GM19467 (cell line): Measurements from ENCODE around the gene FANK1.
"Not testable (repeated sequence)": the region's sequence is repeated elsewhere in the genome, so short reads cannot be mapped to it uniquely, and the experiment has no call there.

ENCODE experiments used
- ATAC-seq: cut with Tn5 transposase; IDR thresholded peaks from one replicate; pipeline ENCODE4 v1.9.1; 2021; ENCODE audit warnings: mild to moderate bottlenecking, moderate library complexity; ENCODE audit not compliant: unreplicated experiment

The FANK1 gene

GRCh38 chr10:125886914-125887512 lies 9.4 kb upstream of the FANK1 start:
- ATAC-seq: no peak

DNA sequence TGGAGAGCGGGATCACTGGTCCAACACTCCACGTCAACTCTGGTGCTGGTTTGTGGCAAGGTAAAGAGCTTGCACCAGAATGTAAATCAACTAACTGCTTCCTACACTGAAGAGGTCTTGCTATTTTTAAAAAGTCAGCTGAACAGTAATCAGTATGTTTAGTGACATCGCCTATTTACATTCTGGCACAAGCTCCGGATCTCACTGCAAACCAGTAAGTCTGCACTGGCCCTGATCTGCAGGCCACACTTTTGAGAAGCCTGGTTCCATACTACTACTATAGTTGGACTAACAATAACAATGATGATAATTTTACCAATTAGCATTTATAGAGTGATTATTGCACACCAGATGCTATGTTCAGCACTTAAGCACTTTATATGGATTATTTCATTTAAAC lies 6.9 kb upstream of the FANK1 start:
- not testable (repeated sequence) for ATAC-seq

GRCh38 chr10:125892402-125892801 lies 4.0 kb upstream of the FANK1 start:
- not testable (repeated sequence) for ATAC-seq

GRCh38 chr10:125894176-125894575 lies 2.2 kb upstream of the FANK1 start:
- not testable (repeated sequence) for ATAC-seq

- ATAC-seq: peak; percentile 40
Observed at GRCh38 chr10:125895130-125896087, 955 bp upstream of the FANK1 start.

DNA sequence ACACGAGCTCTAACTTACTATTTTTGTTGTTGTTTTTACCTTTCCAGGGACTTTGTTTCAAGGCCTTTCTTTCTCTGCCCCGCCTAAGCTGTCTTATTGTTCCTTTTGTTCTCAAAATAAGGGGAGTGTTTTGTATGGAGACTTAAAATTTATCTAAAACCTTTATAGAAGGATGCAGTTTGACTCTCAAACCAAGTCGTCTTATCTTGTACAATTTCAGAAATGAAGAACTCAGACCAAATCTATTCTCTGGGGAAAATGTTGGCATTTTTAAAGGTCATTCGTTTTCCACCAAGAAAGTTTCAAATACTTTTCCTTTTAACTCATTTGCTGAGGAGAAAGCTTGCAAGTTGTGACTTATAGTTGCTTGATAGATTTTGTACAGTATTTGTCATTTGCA lies 953 bp downstream of the FANK1 start:
- not testable (repeated sequence) for ATAC-seq

DNA sequence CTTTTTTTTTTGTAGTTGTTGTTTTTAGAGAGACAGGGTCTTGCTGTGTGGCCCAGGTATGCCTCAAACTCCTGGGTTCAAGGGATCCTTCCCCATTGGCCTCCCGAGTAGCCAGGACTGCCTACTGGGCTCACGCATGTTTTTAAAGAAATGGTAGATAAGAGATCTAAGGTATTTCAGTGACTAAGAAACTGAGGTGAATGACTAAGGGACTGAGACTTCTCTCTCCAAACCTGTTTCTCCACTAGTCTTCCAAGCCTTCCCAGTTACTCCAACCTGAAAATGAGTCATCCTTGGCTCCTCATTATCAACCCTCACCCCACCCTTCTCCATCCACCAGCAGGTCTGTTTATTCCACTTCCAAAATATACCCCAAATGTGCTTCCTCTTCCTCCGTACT lies 4.6 kb downstream of the FANK1 start:
- ATAC-seq: not testable (repeated sequence)

DNA sequence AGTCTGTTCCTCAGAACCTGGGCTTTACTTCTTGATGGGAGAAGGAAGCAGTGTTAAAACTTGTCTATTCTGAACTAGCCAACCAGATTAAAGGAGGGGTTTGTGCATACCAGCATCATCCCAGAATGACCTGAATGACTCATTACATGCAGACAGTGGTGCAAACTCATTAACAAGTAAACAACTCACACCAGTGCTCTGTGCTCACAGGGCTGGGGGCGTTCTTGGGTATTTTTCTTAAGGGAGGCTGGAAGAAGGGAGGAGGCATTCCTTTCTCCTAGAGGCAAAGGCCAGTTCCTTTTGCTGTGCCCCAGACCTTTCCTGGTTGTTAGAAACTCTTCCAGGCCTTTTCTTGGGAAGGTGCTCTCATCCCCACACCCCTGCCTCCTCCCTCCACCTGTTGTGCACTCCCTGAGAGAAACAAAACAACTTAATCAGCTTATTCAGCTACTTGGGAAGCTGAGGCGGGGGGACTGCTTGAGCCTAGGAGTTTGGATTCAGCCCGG lies 6.8 kb downstream of the FANK1 start:
- not testable (repeated sequence) for ATAC-seq

DNA sequence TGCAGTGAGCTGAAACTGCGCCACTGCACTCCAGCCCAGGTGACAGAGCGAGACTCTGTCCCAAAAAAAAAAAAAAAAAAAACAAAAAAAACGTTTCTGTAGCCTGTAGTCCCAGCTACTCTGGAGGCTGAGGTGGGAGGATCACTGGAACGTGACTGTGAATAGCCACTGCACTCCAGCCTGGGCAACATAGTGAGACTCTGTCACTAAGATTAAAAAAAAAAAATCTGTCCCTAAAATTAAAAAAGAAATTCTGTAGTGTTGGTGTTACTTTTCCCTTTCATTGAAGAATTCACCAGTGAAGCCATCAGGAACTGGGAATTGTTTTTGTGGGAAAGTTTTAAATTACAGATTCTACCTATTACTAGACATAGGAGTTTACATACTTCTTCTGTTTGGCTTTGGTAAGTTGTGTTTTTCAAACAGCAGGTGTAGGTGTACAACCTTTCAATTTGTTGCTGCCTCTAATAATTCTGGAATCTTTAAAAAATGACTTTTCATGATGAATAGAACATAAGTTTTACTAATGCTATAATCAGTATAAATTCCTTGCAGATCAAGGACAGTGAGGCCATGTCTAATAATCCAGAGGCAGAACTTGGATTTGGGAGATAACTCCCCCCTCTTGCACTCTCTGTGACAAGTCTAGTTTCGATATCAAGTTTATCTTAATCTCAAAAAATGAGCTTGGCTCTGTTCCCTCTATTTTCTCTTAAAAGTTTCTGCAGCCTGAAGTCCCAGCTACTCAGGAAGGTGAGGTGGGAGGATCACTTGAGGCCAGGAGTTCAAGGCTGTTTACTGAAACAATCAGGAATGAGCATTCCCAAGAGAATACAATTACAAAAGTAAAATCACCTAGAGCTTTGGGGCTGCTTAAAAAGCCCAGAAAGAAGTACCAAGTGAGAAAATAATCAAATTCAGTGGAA lies 9.0 kb downstream of the FANK1 start:
- not testable (repeated sequence) for ATAC-seq

DNA sequence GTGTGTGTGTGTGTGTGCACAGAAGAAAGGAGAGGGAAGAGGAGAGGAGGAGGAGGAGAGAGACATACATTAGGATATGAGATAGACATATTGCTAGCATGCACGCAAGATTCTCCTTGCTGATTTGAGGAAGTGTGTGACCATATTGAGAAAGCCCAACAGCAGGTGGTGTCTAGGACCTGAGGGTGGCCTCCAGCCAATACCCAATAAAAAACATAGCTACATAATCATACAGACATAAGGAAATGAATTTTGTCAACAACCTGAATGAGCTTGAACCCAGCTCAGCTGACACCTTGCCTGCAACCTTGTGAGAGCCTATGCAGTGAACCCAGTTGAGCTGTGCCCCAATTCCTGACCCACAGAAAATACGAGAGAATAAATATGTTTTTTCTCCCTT lies 11.2 kb downstream of the FANK1 start:
- not testable (repeated sequence) for ATAC-seq

GRCh38 chr10:125908813-125909212 lies 12.4 kb downstream of the FANK1 start:
- not testable (repeated sequence) for ATAC-seq

DNA sequence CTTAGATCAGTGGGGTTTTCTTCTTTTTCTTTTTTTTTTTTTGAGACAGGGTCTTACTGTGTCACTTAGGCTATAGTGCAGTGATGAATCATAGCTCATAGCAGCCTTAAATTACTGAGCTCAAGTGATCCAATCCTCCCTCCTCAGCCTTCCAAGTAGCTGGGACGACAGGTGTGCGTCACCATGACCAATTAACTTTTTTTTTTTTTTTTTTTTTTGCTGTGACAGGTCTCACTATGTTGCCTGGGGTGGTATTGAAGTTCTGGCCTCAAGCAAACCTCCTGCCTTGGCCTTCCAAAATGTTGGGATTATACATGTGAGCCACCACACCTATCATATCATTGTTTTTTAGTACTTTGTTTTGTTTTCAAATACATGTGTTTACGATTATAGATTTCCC lies 13.1 kb downstream of the FANK1 start:
- ATAC-seq: not testable (repeated sequence)

DNA sequence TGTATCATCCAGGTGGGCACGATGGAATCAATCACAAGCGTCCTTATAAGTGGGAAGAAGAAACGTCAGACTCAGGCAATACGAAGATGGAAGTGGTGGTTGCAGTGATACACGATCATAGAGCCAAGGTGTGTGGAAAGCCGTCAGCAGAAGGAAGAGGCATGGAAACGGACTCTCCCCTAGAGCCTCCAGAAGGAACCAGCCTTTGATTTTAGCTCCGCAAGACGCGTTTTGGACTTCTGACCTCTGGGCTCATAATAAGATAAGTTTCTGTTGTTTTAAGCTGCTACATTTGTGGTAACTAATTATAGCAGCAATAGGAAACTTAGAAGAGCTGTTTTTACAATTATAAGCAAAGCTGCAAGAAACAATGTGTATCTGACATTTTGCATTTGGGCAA lies 14.8 kb downstream of the FANK1 start:
- ATAC-seq: no peak

GRCh38 chr10:125911990-125912389 lies 15.6 kb downstream of the FANK1 start:
- no peak for ATAC-seq

DNA sequence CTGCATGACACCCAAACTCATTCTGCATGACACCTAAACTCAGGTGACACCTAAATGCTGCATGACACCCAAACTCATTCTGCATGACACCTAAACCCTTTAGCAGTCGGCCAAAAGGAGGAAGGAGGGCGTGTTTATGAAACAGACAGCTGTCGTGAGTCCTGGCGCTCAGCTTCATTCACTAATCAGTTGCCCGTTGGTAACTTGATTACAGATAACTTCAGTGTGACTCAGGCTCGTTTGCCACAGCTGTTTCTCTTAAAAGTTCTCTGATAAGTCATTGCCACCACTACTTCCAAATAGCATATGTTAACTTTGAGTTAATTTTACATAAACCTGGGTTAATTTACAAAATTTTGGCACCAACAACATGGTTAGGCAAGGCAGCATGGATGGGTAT lies 16.9 kb downstream of the FANK1 start:
- ATAC-seq: not testable (repeated sequence)

DNA sequence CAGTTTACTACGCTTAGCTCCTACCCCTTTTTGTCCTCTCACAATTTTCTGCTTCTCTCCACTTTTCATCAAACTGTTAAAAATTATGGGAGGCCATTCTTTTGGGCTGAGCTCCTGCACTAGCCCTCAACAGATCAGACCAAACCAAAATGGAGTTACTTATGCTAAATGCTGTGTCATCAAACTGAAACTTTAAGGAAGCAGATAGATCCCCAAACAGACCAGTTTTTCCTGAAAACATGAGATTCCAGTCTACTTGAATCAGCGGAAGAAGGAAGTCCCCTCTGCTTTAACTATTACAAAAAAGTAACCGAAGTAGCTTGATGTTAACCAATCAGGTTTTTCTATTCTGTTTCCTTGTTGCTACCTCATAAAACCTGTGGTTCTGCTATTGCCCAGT lies 20.6 kb downstream of the FANK1 start:
- no peak for ATAC-seq

DNA sequence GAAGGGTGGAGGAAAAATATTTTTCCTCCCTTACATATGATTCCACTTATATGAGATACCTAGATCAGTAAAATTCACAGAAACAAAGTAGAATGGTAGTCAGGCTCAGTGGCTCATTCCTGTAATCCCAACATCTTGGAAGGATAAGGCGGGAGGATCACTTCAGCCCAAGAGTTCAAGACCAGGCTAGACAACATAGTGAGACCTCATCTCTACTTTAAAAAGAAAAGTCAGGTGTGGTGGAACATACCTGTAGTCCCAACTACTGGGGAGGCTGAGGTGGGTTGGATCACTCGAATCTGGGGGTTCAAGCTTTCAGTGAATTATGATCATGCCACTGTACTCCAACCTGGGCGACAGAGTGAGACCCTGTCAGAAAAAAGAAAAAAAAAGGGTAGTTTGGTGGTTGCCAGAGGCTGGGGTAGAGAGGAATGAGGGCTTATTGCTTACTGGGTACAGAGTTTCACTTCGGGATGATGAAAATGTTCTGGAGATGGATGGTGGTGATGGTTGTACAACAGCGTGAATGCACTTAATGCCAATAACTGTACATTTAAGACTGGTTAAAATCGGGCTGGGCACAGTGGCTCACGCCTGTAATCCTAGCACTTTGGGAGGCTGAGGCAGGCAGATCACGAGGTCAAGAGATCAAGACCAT lies 21.5 kb downstream of the FANK1 start:
- ATAC-seq: not testable (repeated sequence)

DNA sequence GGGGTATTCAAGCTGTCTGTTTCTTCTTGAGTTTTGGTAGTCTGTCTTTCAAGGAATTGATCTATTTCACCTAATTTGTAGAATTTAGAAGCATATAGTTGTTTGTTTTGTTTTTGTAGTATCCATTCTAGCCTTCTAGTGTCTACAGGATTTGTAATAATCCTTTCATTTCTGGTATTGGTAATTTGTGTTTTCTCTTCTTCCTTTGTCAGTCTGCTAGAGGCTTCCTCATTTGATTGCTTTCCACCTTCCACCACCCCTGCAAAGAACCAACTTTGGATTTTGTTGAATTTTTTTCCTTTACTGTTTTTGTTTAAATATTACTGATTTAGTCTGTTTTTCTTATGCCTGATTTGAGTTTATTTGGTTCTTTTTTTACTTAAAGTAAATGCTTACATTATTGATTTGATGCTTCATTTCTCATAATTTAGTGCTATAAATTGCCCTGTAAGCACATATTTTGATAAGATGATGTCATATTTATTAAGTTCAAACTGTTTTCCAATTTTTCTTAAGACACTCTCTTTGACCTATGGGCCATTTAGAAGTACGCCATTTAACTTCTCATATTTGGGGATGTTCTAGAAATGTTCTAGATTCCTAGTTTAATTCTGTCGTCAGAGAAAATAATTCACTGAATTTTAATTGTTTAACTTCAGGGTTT lies 25.4 kb downstream of the FANK1 start:
- ATAC-seq: not testable (repeated sequence)

DNA sequence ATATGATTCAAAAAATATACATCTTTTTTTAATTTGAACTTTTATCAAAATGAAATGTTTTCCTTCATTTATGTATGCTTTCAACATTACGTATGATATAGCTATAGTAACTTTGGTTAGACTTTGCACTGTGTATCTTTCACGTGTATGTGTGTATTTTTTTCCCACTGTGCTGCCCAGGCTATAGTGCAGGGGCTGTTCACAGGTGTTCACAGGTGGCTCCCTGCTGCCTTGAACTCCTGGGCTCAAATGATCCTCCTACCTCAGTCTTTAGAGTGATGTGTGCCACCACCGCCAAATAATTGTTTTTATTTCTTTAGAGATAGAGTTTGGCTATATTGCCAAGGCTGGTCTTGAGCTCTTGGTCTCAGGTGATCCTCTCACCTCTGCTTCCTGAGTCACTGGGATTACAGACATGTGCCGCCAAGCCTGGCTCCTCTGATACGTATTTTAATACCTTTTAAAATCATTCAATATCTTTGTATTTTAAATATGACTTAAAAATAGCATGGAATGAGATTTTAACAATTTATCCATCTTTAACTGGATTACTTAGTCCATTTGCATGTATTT lies 29.0 kb downstream of the FANK1 start:
- ATAC-seq: no peak
